SKM-1 treated with dmso at 0.1 percent for 144 hours (cell line): ENCODE measurements around the gene APC2.
"Not testable (repeated sequence)": the region's sequence is repeated elsewhere in the genome, so short reads cannot be mapped to it uniquely, and the experiment has no call there.

Source experiments
- DNase-seq: peaks from one replicate; lab custom pipeline; 2025; ENCODE audit not compliant: unreplicated experiment; lab: John Stamatoyannopoulos, UW

The APC2 gene

DNA sequence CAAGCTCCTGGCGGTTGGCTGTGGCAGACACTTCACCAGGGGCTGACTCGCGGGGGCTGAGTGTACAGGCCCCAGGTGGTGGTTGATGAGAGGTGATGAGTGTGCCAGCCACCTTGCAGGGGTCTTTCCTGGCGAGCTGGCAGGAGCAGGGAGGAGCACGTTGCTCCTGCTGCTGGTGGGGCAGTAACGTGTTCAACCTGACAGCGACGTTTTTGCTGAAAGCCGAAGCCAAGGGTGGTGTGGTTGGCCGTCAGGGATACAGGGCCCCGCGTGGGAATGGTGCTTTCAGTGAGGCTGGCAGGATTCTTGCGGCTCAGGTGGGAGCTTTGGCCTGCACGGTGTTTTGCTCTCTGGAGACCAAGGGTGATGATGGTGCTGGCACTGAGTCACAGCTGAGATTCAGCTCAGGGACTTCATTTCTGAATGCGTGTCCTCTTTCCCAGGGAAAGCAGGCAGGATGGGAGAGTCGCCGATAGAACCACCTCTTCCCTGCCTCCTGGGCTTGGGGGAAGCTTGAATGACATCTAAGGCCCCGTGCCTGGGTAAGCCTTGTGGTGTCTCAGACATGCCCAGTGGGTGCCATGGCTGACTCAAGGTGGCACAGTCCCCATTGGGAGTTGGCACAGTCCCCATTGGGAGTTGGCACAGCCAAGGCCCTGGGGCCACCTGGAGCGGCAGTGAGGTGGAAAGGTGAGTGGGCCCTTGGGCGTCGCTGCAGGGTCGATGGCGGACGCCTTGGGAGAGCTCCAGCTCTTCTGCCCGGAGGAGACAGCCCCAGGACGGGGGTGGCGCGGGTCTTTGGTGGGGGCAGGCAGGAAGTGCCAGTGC is 33.7 kb upstream of the APC2 start:
- no peak for DNase-seq

DNA sequence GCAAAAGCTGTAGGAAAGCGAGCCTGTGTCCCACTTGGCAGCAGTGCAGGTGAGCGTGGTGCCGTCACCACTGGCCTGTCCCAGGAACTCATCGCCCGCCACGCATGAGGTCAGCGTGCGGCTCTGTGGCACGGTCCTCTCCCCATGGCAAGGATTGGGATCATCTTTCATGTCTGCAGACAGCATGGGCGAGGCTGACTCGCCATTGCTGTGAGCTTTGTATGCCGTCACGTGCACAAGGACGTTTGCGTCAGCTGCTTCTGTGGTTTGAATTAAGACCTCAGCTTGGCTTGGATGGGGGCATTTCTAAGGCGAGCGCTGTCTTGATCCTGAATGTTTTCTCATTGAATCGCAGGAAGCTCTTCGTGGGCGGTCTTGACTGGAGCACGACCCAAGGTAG is 32.8 kb upstream of the APC2 start:
- no peak for DNase-seq

DNA sequence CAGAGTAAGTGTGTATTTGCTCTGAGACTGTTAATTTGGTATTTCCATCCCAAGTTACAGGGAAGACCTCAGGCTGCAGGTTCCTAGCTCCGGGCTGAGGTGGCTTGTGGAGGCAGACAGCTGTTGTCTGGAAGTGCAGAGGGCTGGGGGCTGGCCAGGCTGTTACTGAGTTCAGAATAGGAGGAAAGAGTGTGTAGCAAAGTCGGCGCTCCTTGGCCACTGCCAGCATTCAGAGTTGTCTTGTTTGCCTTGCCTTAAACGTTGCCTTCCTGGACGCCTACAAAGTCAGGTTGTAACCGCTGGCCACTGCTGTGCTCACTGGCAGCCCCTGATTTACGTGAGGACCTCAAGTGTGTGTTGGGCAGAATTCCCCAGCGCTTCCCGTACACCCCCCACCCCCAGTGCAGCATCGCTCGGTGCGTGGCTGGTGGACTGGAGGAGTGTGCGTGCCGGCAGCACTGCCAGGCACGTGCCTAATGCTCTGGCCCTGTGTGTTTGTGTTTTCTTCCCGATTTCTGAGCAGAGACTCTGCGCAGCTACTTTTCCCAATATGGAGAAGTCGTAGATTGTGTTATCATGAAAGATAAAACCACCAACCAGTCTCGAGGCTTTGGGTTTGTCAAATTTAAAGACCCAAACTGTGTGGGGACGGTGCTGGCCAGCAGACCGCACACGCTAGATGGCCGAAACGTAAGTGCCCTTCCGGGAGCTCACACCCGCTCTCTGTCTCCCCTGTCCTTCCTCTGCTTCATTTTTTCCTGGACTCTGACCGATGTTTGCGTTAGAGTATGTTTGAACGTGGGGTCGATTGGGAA is 32.0 kb upstream of the APC2 start:
- no peak for DNase-seq

DNA sequence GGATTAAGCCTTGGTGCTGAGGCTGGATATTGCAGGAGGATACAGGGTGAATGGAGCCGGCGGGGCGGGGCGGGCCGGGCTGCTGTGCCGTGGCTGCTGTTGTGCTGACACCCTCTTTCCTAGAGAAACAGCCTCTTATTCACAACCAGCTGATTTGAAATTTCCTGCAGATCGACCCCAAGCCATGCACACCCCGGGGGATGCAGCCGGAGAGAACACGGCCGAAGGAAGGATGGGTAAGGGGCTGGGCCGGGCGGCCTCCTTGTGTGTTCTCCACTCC is 31.5 kb upstream of the APC2 start:
- DNase-seq: no peak

DNA sequence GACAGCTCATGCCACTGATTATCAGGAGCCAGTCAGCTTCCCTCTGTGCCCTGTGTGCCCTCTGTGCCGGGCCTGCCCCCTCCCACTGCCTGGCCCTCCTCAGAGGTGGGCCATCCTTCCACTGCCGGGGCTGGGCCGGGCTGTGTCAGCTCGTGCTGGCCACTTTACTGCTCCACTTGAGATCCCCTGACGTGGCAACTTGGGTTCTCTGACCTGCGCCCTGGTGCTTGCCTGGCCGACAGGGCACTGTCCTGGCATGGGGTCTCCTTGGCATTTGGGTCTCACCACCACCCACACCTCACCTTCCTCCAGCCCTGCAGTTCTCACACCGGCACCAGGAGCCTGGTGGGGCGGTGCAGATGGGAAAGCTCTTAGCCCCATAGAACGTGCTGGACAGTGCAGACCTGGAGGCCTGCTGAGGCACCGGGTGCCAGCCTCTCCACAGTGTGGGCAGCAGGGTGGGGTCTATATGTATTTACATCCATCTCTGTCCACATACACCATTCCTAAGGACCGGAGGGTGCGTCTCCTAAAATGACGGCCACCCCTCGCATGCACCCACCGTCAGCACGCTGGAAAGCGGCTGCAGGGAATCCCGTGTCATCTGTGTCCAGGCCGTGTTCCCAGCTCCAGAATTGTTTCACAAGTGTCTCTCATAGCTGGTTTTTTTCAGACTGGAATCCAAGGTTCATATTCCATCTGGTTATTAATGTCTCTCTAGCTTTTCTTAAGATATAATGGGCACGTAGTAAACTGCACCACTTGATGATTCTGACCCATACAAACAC is 30.8 kb upstream of the APC2 start:
- DNase-seq: no peak

DNA sequence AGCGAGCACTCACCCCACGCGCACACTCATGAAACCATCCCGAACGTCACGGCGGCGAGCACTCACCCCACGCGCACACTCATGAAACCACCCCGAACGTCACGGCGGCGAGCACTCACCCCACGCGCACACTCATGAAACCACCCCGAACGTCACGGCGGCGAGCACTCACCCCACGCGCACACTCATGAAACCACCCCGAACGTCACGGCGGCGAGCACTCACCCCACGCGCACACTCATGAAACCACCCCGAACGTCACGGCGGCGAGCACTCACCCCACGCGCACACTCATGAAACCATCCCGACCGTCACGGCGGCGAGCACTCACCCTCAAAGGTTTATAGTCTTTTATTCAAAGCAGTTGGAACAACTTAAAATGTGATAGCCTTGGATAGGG is 29.8 kb upstream of the APC2 start:
- DNase-seq: not testable (repeated sequence)

DNA sequence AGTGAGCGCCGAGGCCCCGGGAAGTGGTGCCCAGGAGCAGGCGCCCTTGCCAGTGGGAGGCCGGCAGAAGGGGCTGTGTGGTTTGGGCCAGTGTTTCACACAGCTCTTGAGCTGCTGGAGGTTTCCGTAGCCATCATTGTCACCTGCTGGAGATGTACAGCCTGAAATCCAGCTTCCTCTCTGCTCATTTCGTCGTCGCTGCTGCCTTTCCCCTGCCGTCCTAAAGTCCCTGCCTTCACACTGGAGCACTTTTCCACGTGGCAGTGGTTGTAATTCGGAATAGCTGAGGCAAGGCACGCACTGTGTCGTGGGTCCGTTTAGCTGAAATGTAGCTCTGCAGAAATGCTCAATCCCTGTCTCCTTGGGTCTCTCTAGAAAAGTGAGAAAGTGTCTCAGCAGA is 29.3 kb upstream of the APC2 start:
- no peak for DNase-seq

DNA sequence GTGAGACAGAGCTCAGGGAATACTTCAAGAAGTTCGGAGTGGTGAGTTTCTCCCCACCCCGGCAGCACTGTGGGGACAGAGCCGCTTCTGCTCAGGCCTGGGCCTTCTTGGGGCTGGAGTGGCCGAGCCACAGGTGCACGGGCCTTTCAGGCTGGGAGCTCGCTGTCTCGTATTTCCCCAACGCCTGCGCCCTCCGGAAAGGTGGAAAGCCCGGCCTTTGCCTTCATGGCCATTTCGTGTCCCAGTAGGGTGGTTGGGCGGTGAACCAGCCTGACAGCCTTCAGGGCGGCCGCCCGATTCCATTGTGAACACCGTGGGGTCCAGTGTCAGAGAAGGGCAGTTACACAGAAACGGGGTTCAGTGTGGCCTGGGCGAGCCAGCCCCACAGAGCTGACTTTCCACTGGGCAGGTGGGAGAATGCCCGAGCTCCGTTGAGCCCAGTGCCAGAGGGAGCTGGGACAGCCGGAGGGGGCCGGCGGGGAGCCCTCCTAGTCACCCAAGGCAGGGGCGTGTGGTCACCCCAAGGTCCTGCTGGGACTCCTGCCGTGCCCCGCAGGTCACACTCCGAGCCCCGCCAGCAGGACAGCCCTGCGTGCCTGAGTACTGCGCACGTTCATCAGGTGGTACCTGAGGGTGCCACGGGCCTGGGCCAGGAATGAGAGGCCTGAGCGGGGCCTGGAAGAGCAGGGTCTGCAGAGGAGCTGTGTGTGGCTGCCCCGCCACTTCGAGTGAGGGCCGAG is 28.5 kb upstream of the APC2 start:
- no peak for DNase-seq

DNA sequence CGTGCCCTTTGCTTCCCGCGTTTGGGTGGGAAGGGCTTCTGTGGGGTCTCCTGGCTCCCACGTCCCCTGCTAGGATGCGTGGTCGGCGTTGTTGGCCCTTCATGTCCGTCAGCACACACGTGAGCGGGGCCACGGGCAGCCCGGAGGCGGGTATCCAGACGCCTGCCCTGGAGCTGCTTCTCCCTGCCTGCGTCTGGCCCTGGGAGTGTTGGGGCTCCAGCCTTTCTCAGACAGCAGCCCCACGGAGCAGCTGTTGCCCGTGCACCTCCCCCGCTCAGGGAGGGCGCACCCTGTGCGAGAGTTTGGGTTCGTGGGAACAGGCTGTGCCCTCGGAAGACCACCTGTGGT is 28.0 kb upstream of the APC2 start:
- DNase-seq: no peak

DNA sequence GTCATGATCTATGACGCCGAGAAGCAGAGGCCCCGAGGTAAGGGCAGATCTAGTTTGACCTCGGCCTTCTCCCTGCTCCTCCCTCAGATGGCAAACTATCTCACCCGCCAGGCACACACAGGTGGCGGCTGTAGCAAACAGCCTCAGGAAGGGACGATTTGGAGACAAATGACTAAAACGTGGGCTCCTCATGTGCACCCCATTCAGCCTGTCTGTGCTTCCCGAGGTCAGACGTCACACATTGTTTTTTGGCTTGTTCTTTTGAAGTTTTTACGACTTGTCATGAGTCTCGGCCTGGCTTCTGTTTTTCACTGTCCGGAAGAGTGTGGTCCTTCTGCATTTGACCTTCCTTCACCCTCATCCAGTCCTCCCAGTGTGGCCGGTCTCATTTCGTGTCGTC is 27.6 kb upstream of the APC2 start:
- no peak for DNase-seq

DNA sequence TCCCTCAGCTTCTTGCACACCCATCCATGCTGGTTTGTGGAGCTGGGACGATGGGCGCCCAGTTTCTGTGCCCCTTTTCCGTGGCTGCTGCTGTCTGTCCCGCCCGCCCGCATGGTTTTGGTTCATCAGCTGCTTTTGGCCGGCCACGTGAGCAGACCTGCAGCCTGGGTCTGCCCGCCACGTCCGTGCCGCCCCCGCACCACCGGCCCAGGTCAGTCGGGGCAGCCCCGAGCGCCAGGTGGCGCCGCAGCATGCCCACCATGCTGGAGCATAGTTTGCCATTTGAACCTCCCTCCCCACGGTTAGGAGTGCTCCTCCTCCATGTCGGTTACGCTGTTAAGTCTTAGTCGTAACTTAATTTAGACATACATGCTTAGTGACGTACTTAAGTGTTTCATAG is 27.0 kb upstream of the APC2 start:
- DNase-seq: no peak

DNA sequence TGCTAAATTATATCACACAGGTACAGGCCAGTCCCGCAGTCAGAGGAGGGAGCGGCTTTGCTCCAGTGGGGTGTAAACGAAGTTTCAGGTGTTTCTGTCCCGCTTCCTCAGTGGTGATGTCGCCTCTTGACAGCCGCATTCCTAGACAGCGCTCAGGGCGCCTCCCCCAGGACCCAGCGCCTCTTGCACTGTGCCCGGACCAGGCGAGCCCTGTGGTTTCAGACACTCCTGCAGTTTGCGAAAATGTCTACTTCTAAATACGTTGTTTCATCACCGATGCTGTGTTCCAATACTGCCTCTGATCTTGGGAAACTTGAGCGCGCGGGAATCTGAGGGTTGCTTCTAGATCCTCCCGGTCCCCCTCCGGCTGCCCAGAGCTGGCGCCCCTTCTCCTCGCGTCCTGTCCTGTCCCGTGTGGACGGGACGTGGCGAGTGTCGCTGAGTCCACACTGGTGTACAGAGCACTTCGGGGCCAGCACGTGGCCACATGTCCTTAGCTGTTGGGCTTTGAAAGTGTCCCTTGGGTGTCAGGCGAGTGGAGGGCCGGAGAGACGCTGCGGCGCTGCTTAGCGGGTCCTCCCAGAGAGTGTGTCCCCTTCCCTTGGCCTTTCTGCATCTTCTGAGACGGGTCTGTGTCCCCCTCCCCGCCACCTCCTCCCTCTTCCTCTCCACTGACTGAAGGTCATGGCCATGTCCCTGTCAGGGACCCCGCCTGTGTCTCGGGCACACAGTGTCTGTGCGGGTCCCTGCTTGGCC is 26.3 kb upstream of the APC2 start:
- no peak for DNase-seq

DNA sequence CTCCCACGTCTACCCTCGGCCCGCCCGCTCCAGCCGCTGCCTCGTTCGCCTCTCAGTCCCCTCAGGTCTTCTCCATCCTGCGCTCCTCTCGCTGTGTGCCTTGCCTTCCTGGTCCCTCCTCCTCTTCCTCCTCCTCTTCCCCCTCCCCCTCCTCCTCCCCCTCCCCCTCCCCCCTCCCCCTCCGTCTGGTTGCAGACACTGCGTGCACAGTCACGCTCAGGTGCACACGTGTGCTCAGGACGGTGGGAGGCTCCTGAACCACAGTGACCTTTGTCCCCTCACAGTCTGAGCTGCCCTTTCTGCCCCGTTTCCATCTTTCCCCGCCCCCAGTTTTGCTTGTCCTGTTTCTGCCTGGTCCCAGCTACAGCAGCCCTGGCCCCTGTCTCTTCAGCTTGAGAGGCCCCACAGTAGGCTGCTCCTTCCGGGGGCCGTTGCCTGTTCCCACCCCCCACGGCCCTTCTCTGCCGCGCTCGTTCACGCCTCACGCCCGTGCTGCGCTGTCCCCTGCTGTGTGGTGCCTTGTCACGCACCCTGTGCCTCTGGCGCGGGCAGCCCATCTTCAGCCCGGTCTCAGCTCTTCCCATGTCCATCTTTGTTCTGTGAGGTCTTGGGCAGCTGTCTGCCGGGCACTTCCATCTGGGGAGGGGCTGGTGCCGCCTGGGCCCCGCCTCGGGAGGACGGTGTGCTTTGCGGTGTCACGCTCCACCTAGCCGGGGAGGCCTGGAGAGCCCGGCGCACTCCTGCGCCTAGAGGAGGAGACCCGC is 25.5 kb upstream of the APC2 start:
- no peak for DNase-seq

DNA sequence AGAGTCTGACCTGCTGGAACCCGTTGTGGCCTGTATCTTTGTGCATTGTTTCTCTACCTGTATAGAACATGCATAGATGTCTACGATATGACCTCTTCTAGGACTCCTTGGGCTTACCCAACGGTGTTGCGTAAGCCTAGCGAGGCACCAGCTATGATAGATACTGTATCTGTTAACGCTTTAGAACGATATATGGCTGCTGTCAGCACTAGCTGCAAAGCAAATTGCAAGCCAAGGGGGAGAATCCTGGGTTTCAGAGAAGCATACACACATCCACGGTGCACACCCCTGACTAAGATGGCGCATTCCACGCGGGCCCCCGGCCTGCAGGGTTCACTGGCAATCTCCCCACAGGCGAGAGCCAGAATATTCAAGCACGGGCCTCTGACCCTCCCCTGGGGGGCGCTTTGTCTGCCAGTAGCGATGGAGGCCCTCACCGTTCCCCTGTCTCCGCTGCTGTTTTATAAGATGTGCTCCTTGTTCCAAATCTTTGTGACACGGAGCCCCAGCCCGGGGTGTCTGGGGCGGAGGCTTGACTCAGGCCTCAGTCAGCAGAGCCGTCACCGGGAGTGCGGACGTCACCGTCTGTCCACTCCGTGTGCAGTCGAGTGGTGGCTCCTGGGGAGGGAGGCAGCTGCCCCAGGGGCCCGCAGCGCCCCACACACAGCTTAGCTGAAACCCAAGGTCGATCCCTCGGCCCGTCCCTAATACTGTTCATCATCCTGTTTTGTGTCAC is 24.7 kb upstream of the APC2 start:
- DNase-seq: no peak

DNA sequence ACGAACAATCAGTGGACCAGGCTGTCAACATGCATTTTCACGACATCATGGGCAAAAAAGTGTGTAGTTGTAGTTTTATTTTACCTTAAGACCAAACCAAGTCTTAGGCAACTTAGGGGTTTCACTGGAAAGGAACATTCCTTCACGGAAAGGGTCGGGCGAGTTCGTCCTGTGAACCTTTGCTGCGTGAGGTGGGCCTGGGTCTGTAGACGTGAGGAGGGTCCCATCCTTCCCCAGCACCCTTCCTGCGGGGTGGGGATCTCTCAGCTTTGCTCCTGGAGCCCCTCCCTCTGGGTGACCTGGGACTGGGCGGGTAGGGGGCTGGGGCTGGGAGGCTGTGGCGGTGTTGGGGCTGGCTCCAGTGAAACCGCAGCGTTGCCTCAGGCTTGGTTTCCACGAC is 24.0 kb upstream of the APC2 start:
- DNase-seq: no peak

DNA sequence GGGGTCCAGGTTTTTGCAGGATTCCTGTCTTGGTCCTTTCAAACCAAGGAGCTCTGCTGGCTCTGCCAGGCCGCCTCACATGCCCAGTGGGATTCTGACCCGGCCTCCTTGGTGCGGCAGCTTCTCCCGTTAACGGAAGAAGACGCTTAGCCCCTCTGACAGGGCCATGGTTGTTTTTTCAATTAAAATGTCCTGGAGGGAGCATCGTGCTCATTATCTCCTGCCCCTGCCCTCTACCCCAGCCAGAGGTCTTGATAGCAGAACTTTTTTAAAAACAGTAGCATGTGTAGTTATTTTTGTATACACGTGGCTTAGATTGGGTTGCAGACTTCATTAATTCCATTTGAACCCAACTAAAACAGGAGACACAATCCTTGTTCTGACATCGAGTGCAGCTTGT is 23.2 kb upstream of the APC2 start:
- DNase-seq: no peak

DNA sequence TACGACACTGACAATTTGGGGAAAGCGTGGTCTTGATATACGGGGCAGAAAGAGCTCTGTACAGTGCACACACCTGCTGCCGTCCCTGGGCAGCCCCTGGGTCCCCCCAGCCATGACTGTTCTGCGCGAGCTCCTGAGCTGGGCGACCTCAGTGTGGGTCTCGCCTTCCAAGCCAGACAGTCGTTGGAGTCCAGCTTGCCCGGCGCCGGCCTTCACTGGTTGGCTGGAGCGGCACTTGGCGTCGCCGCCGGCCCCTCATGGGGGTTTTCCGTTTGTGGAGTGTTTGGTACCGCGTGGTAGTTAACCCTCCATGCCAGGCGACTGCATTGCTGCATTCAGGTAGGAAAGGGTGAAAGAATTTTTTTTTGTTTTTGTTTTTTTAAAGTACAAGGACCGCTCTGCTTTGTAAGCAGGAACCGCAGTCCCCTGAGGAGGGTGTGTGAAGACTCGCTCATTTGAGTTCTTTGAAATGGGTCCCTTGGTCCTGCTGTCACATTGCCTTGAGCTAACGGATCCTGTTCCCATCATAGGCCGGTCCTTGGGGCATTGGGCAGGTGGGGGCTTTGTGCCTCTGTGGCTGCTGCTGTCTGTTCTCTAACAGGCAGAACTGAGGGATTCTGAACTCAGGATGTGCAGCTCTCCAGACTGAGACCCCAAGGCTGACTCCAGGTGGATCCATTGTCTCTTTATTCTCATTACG is 22.6 kb upstream of the APC2 start:
- DNase-seq: no peak

DNA sequence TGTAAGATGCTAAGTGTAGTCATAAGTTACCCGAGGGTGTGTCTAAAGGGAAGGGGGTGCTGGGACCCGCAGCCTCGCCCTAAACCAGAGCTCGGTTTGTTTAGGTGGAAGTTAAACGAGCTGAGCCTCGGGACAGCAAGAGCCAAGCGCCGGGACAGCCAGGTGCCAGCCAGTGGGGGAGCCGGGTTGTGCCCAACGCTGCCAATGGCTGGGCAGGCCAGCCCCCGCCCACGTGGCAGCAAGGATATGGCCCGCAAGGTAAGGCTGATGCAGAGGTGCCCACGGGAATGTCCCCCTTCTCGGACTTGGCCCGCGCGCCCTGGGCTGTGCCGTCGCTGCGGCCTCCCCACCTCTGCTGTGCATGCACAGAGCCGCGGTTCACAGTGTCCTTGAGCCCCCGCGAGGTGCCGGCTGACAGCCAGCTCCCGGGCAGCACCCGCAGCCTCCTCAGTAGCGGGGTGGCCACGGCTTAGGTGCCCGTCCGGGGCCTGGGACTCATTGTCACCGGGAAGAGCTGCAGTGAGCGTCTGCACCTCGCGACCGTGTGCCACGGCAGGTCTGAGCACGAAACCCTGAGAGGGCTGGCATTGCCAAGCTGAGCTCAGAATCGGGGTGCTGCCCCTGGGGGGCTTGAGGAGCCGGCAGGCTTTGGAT is 21.1 kb upstream of the APC2 start:
- no peak for DNase-seq
